Right lobe of liver (tissue), 4 donors: ENCODE results near the gene DTX3.

Experiments
- POLR2A ChIP-seq: fragments of 450-650 bp; IDR thresholded peaks from one replicate; pipeline ENCODE4 v1.6.1; 2017; ENCODE audit warnings: antibody characterized with exemption, mild to moderate bottlenecking
- TF ChIP-seq, protein P1 (sequence below), 4 donors: fragments of 200-600 bp in 3 of 4; fragments of 450-650 bp in 1 of 4; IDR thresholded peaks; one replicate each; pipeline versions ENCODE4 v1.5.1 to v1.8.0; 2016 to 2022; ENCODE audit warnings: antibody characterized with exemption in 4 of 4, mild to moderate bottlenecking in 2 of 4
- donor health status: DM: no; HTN: no; CAD: no.
- donor health status: DM: no; HTN: no; CAD: no.
- donor health status: DM: no; HTN: yes; CAD: no.

DNA sequence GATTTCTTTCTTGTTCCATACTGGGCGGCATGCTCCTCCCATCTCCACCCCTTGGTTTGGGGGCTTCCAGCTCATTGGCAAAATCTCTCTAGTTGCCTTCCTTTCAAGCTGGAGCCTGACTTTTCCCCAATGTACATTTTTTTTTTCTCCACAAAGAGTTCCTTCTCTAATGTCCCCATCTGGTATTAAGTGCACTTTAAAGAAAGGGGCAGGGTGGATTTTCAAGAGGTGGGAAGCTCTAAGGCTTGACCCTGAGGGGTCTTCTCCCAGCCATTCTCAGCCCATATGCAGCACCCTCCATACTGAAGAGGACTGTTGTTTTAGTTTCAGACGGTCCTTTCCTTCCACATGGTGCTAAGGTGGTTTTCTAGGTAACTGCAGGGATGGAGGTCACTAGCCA lies 19.5 kb upstream of the DTX3 start:
- TF ChIP-seq, protein P1, sequence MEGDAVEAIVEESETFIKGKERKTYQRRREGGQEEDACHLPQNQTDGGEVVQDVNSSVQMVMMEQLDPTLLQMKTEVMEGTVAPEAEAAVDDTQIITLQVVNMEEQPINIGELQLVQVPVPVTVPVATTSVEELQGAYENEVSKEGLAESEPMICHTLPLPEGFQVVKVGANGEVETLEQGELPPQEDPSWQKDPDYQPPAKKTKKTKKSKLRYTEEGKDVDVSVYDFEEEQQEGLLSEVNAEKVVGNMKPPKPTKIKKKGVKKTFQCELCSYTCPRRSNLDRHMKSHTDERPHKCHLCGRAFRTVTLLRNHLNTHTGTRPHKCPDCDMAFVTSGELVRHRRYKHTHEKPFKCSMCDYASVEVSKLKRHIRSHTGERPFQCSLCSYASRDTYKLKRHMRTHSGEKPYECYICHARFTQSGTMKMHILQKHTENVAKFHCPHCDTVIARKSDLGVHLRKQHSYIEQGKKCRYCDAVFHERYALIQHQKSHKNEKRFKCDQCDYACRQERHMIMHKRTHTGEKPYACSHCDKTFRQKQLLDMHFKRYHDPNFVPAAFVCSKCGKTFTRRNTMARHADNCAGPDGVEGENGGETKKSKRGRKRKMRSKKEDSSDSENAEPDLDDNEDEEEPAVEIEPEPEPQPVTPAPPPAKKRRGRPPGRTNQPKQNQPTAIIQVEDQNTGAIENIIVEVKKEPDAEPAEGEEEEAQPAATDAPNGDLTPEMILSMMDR (IDR thresholded peaks at IDR 0.05), result no peak
- no peak for TF ChIP-seq POLR2A
